ENCODE results near the gene NDOR1. TPM values are rescaled to one million over a fixed set of nuclear protein-coding genes. Genes with fewer than 3 reads are reported as not detected.
A peak's percentile ranks its signal among the peaks of the same experiment; 100 is the strongest.

The NDOR1 gene
- total RNA-seq, result 23.4 and 26.7 TPM in 2 replicates
- 13.5 and 18.0 TPM in 2 replicates for polyA plus RNA-seq
- 5.9 and 8.1 TPM in 2 replicates for polyA plus RNA-seq (2011; cell fraction: cytosol; rRNA removed)
- 42.9 and 43.1 TPM in 2 replicates for polyA plus RNA-seq (2011; cell fraction: nucleus; rRNA removed)
- polyA plus RNA-seq (2012), result 11.7 and 12.5 TPM in 2 replicates
- 5.0 and 6.4 TPM in 2 replicates for polyA minus RNA-seq
- polyA minus RNA-seq (2011; cell fraction: cytosol; rRNA and poly(A)+ RNA removed), result 15.8 TPM
- polyA minus RNA-seq (2011; cell fraction: nucleus; rRNA and poly(A)+ RNA removed), result 9.6 and 10.3 TPM in 2 replicates
- percentile 57 among the genes with signal in this experiment for Bru-seq, nascent RNA
- percentile 84 among the genes with signal in this experiment for BruChase-seq, experiment 1, labeled RNA remaining after a 6-hour chase
- BruChase-seq, experiment 2, labeled RNA remaining after a 2-hour chase, result percentile 74 among the genes with signal in this experiment
- long read RNA-seq, partial matches to known transcripts, result 8 of 12 reads
- long read RNA-seq, other reads (novel, unspliced or antisense), result 2 of 12 reads

DNA sequence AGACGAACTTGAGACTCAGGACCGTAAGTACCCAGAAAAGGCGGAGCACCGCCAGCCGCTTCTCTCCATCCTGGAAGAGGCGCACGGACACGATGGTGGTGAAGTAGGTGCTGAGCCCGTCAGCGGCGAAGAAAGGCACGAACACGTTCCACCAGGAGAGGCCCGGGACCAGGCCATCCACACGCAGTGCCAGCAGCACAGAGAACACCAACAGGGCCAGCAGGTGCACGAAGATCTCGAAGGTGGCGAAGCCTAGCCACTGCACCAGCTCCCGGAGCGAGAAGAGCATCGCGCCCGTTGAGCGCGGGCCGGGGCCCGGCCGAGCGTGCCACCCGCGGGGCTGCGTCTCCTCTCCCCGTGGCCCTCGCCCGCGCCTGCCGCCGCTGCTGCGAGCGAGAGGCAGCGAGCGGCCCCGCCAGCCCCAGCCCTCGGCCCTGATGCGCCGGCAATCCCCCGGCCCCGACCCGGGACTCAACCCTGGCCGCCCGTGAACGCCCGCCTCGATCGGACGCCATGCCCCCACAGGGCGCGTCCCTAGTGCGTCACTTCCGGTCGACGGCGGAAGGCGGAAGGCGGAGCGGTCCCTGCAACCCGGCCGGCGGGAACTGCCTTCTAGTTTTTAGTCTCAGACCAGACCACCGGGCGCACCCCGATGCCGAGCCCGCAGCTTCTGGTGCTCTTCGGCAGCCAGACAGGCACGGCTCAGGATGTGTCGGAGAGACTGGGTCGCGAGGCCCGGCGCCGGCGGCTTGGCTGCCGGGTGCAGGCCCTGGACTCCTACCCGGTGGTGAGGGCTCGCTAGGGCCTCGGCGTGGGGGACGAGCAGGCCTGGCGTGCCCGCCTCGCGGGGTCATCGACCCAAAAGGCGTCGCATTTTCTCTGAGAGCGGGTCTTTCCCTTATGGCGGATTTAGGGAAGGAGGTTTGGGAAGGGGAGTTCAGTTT is at the start of gene NDOR1, which contains the start of gene TMEM203:
Gene NDOR1 (plus strand): TSS at position 575 of the 944 bp plus-strand sequence. CDS start 78 bp downstream, at position 653.
Gene TMEM203 (minus strand): TSS at position 523 of the 944 bp plus-strand sequence. CDS start 234 bp downstream, at position 289.
- peaks cover 26% of the 10 kb centered on the region for H3K4me1 ChIP-seq (ENCODE audit: control insufficient read depth, extremely low read depth, insufficient read depth, low read length)
- ChIA-PET CTCF (interaction anchor here (1.0 to 2.1 kb wide), 6 partner anchors 8 to 36 kb away, joined by 3 to 13 read pairs (median 6); partner anchors contain the start of genes LRRC26, RNF208, RNF224 and SSNA1), POLR2A (interaction anchor here (1.0 to 1.4 kb wide), 2 partner anchors 17 to 35 kb away, joined by 3 to 4 read pairs; partner anchors contain the start of genes SSNA1 and TUBB4B)
- TF ChIP-seq MYC (IDR thresholded peaks at IDR 0.05; ENCODE audit: low read depth, low read length) (no peak), POLR2A (IDR thresholded peaks at IDR 0.05; ENCODE audit: low read depth, low read length) (peak; percentile 97), POLR2AphosphoS5 (IDR thresholded peaks at IDR 0.05; ENCODE audit: insufficient read depth, low read depth, low read length) (peak; percentile 98)
- intact Hi-C loops (cut with micrococcal nuclease) (loop anchor here (2.0 kb wide), 1 partner anchor 17 kb away; the partner anchor contains the start of genes ANAPC2 and SSNA1), dilution Hi-C loops (cut with MboI; ENCODE audit: extremely low pct_ligation_motif_present, low sequenced_read_pairs) (no loop called here)
- peak; percentile 80 for DNase-seq (ENCODE audit: low read depth, low spot score)
- H3K36me3 ChIP-seq (ENCODE audit: control insufficient read depth in 2 of 2, extremely low read depth in 1 of 2, insufficient read depth in 2 of 2, low read length in 2 of 2), result peaks cover 0 to 5% of the 10 kb centered on the region in 2 experiments
- peak within 1 kb of the TSS; percentile 85 for H3K9ac ChIP-seq (replicated peaks; ENCODE audit: extremely low read depth, insufficient read depth, low read length)
- H3K9me1 ChIP-seq (replicated peaks; ENCODE audit: control insufficient read depth, extremely low read depth, insufficient read depth, low read length), result no peaks in the 10 kb centered on the region
- H3K79me2 ChIP-seq (ENCODE audit: control insufficient read depth, insufficient read depth, low read length), result peaks cover 35% of the 10 kb centered on the region
- no peaks in the 10 kb centered on the region for H3K9me3 ChIP-seq (replicated peaks; ENCODE audit: control insufficient read depth, insufficient read depth, low read length)
- H3K27ac ChIP-seq (ENCODE audit: insufficient read depth, low read depth, low read length), result peak within 1 kb of the TSS; percentile 56
- H3K4me3 ChIP-seq (replicated peaks in 1 of 3; ENCODE audit: insufficient read depth in 1 of 3, low read depth in 1 of 3, low read length in 3 of 3), result peak within 1 kb of the TSS; percentile 61 to 68 (median 62)
- no peaks in the 10 kb centered on the region for H4K20me1 ChIP-seq (replicated peaks; ENCODE audit: control insufficient read depth, extremely low read depth, insufficient read depth, low read length)
- H3K27me3 ChIP-seq (ENCODE audit: control insufficient read depth in 2 of 2, insufficient read depth in 2 of 2, low read length in 2 of 2), result no peaks in the 10 kb centered on the region
- peak within 1 kb of the TSS; percentile 65 for H2AFZ ChIP-seq (ENCODE audit: low read depth, low read length)
- BruUV-seq (replicated peaks), result TSS peak; percentile 73
- FAIRE-seq, result peak; percentile 81
- H3K4me2 ChIP-seq (ENCODE audit: insufficient read depth, low read length), result peak within 1 kb of the TSS; percentile 83

All from endothelial cell of umbilical vein (primary cell).